Measurements from ENCODE around the gene PLAC8. TPM values are rescaled to one million over a fixed set of nuclear protein-coding genes. Genes with fewer than 3 reads are reported as not detected.

Gene PLAC8
- polyA plus RNA-seq, 1 donor (not counting 4 experiments of a cell fraction or from before 2014, with no cell fraction given), result 1.5 TPM

DNA sequence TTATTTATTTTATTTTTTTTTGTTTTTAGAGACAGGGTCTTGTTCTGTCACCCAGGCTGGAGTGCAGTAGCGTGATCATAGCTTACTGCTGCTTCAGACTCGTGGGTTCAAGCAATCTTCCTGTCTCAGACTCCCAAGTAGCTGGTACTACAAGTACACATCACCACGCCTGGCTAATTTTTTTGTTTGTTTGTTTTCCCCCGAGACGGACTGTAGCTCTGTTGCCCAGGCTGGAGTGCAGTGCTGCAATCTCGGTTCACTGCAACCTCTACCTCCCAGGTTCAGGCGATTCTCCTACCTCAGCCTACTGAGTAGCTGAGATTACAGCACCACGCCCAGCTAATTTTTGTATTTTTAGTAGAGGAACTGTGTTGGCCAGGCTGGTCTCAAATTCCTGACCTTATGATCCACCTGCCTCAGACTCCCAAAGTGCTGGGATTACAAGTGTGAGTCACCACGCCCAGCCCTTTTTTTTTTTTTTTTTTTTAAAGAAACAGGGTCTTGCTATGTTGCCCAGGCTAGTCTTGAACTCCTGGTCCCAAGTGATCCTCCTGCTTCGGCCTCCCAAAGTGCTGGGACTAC is 47.4 kb downstream of the PLAC8 start:
- no peaks in the 10 kb centered on the region for H3K9me3 ChIP-seq (ENCODE audit: control insufficient read depth, low read depth, low read length)
- dilution Hi-C loops (cut with MboI; ENCODE audit: extremely low pct_ligation_motif_present, low sequenced_read_pairs), result no loop called here
- no peak overlapping the region for H3K27ac ChIP-seq (ENCODE audit: control insufficient read depth, insufficient read depth, low read length)
- FAIRE-seq (no peak), DNase-seq (ENCODE audit: low read depth, low spot score) (no peak)
- no peak overlapping the region for H2AFZ ChIP-seq (ENCODE audit: control insufficient read depth, low read length)
- H3K9ac ChIP-seq (ENCODE audit: control insufficient read depth, extremely low read depth, insufficient read depth, low read length), result no peak overlapping the region
- no peak overlapping the region for H3K4me2 ChIP-seq (ENCODE audit: control insufficient read depth, extremely low read depth, insufficient read depth, low read depth, low read length)
- H4K20me1 ChIP-seq (ENCODE audit: control insufficient read depth, extremely low read depth, insufficient read depth, low read length), result no peaks in the 10 kb centered on the region
- H3K9me1 ChIP-seq (ENCODE audit: control insufficient read depth, extremely low read depth, insufficient read depth, low read length), result no peaks in the 10 kb centered on the region
- no peaks in the 10 kb centered on the region for H3K27me3 ChIP-seq (ENCODE audit: control insufficient read depth, extremely low read depth, insufficient read depth, low read length)
- H3K79me2 ChIP-seq (ENCODE audit: control insufficient read depth, insufficient read depth, low read length), result no peaks in the 10 kb centered on the region
- TF ChIP-seq, protein P1, sequence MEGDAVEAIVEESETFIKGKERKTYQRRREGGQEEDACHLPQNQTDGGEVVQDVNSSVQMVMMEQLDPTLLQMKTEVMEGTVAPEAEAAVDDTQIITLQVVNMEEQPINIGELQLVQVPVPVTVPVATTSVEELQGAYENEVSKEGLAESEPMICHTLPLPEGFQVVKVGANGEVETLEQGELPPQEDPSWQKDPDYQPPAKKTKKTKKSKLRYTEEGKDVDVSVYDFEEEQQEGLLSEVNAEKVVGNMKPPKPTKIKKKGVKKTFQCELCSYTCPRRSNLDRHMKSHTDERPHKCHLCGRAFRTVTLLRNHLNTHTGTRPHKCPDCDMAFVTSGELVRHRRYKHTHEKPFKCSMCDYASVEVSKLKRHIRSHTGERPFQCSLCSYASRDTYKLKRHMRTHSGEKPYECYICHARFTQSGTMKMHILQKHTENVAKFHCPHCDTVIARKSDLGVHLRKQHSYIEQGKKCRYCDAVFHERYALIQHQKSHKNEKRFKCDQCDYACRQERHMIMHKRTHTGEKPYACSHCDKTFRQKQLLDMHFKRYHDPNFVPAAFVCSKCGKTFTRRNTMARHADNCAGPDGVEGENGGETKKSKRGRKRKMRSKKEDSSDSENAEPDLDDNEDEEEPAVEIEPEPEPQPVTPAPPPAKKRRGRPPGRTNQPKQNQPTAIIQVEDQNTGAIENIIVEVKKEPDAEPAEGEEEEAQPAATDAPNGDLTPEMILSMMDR (optimal IDR thresholded peaks at IDR 0.05 in 1 of 3, IDR thresholded peaks at IDR 0.05 in 1 of 3, conservative IDR thresholded peaks at IDR 0.05 in 1 of 3; ENCODE audit: extremely low read depth in 1 of 3, insufficient read depth in 2 of 3, low read length in 3 of 3), result no peak
- no peak for TF ChIP-seq EZH2 (IDR thresholded peaks at IDR 0.05; ENCODE audit: low read length)
- H3K4me1 ChIP-seq (ENCODE audit: control insufficient read depth, extremely low read depth, insufficient read depth, low read length), result no peaks in the 10 kb centered on the region
- H3K4me3 ChIP-seq (ENCODE audit: control insufficient read depth in 2 of 3, extremely low read depth in 1 of 3, insufficient read depth in 2 of 3, low read depth in 1 of 3, low read length in 3 of 3), result no peak overlapping the region
- peaks cover 3 to 8% of the 10 kb centered on the region in 2 experiments for H3K36me3 ChIP-seq (ENCODE audit: control insufficient read depth in 2 of 2, extremely low read depth in 1 of 2, insufficient read depth in 2 of 2, low read length in 2 of 2)

GRCh38 chr4:83065266-83065665 is 49.3 kb downstream of the PLAC8 start:
- Histone ChIP-seq H3K9me3 (ENCODE audit: control insufficient read depth, low read depth, low read length) (no peaks in the 10 kb centered on the region), H3K36me3 (ENCODE audit: control insufficient read depth in 2 of 2, extremely low read depth in 1 of 2, insufficient read depth in 2 of 2, low read length in 2 of 2) (peaks cover 3 to 6% of the 10 kb centered on the region in 2 experiments), H4K20me1 (ENCODE audit: control insufficient read depth, extremely low read depth, insufficient read depth, low read length) (no peaks in the 10 kb centered on the region), H3K27ac (ENCODE audit: control insufficient read depth, insufficient read depth, low read length) (no peak overlapping the region), H2AFZ (ENCODE audit: control insufficient read depth, low read length) (no peak overlapping the region), H3K4me1 (ENCODE audit: control insufficient read depth, extremely low read depth, insufficient read depth, low read length) (no peaks in the 10 kb centered on the region), H3K9me1 (ENCODE audit: control insufficient read depth, extremely low read depth, insufficient read depth, low read length) (no peaks in the 10 kb centered on the region), H3K4me2 (ENCODE audit: control insufficient read depth, extremely low read depth, insufficient read depth, low read depth, low read length) (no peak overlapping the region), H3K4me3 (ENCODE audit: control insufficient read depth in 2 of 3, extremely low read depth in 1 of 3, insufficient read depth in 2 of 3, low read depth in 1 of 3, low read length in 3 of 3) (no peak overlapping the region), H3K9ac (ENCODE audit: control insufficient read depth, extremely low read depth, insufficient read depth, low read length) (no peak overlapping the region), H3K79me2 (ENCODE audit: control insufficient read depth, insufficient read depth, low read length) (no peaks in the 10 kb centered on the region), H3K27me3 (ENCODE audit: control insufficient read depth, extremely low read depth, insufficient read depth, low read length) (no peaks in the 10 kb centered on the region)
- DNase-seq (ENCODE audit: low read depth, low spot score) (no peak), FAIRE-seq (no peak)
- TF ChIP-seq EZH2 (IDR thresholded peaks at IDR 0.05; ENCODE audit: low read length), result no peak
- TF ChIP-seq, protein P1 (optimal IDR thresholded peaks at IDR 0.05 in 1 of 3, IDR thresholded peaks at IDR 0.05 in 1 of 3, conservative IDR thresholded peaks at IDR 0.05 in 1 of 3; ENCODE audit: extremely low read depth in 1 of 3, insufficient read depth in 2 of 3, low read length in 3 of 3), result no peak
- dilution Hi-C loops (cut with MboI; ENCODE audit: extremely low pct_ligation_motif_present, low sequenced_read_pairs), result no loop called here

Measured in keratinocyte (primary cell).